Transverse colon (tissue), 4 donors: Measurements from ENCODE around the gene MEGF11. TPM values are rescaled to one million over a fixed set of nuclear protein-coding genes. Genes with fewer than 3 reads are reported as not detected.
"Not testable (repeated sequence)": the region's sequence is repeated elsewhere in the genome, so short reads cannot be mapped to it uniquely, and the experiment has no call there.

ENCODE experiments used
- DNase-seq: peaks from one replicate; pipeline ENCODE4 v3.0.0-alpha.2; 2019
- H3K27ac ChIP-seq, 4 donors: fragments of 200-600 bp; sonication (generic); 2 replicates each; pipeline ENCODE4 v1.5.1; 2016 to 2018; ENCODE audit warnings: inconsistent platforms in 4 of 4
- H3K27me3 ChIP-seq: fragments of 200-600 bp; sonication (generic); 2 replicates; pipeline ENCODE4 v1.5.1; 2017; ENCODE audit warnings: inconsistent platforms
- H3K36me3 ChIP-seq, 4 donors: fragments of 200-600 bp; sonication (generic); 2 replicates each; pipeline ENCODE4 v1.5.1; 2017 to 2019; ENCODE audit warnings: inconsistent platforms in 4 of 4
- H3K4me1 ChIP-seq, 4 donors: fragments of 200-600 bp; sonication (generic); 2 replicates each; pipeline ENCODE4 v1.5.1; 2017 to 2020; ENCODE audit warnings: inconsistent platforms in 4 of 4
- H3K4me3 ChIP-seq, 4 donors: fragments of 200-600 bp; sonication (generic); 1 replicate in 1 of 4; 2 replicates in 3 of 4; pipeline versions ENCODE4 v1.5.1 to v1.6.1; 2017 to 2019; ENCODE audit warnings: inconsistent platforms in 4 of 4
- H3K9me3 ChIP-seq, 2 donors: fragments of 200-600 bp; sonication (generic); 2 replicates each; pipeline ENCODE4 v1.5.1; 2017 to 2019; ENCODE audit warnings: inconsistent platforms in 2 of 2
- EP300 ChIP-seq: sonication (generic); formaldehyde crosslinking; IDR thresholded peaks from one replicate; pipeline ENCODE4 v1.6.1; 2017; ENCODE audit warnings: antibody characterized with exemption, low read depth
- POLR2A ChIP-seq: fragments of 450-650 bp; IDR thresholded peaks from one replicate; pipeline ENCODE4 v1.6.1; 2016; ENCODE audit warnings: antibody characterized with exemption, mild to moderate bottlenecking, moderate library complexity
- POLR2AphosphoS5 ChIP-seq, 3 donors: sonication (generic); formaldehyde crosslinking; IDR thresholded peaks; one replicate each; pipeline ENCODE4 v1.6.1; 2016; ENCODE audit warnings: antibody characterized with exemption in 3 of 3
- WGBS, 2 donors: methylation state at CpG; one replicate each; pipeline ENCODE4 v1.1.5; 2018; ENCODE audit warnings: low coverage in 1 of 2; 5-methylcytosine and 5-hydroxymethylcytosine counted together
- in situ Hi-C, 4 donors: fragments of 200-750 bp; cut with MboI; loops; one replicate each; pipeline versions ENCODE4 v1.15.0 to v1.15.1; 2017; ENCODE audit warnings: low sequenced_read_pairs in 3 of 4, low pct_ligation_motif_present in 1 of 4, low pct_unique_long_range_greater_than_20kb in 1 of 4
- intact Hi-C: fragments of 100-400 bp; cut with DNase I; formaldehyde crosslinking; loops from one replicate; pipeline ENCODE4 v1.15.1; 2023; ENCODE audit warnings: low total_unique reads
- total RNA-seq, 4 donors: library from RNA; depleted of rRNA; stranded (reverse); fragments of >200 nt; gene quantifications; one replicate each; pipeline ENCODE4 v1.1.0, GENCODE V29; 2016
- TF ChIP-seq, protein P1 (sequence below), 5 experiments: fragments of 200-600 bp in 3 of 5; fragments of 450-650 bp in 2 of 5; sonication (generic) in 3 of 5; IDR thresholded peaks; 1 replicate in 2 of 5; 2 replicates in 3 of 5; pipeline ENCODE4 v1.5.1; 2016 to 2017; ENCODE audit warnings: antibody characterized with exemption in 5 of 5, inconsistent platforms in 3 of 5, mild to moderate bottlenecking in 2 of 5, moderate library complexity in 1 of 5

Gene MEGF11
- total RNA-seq, 4 donors from 2014 or later, result 0.16 TPM; not detected in 3

DNA sequence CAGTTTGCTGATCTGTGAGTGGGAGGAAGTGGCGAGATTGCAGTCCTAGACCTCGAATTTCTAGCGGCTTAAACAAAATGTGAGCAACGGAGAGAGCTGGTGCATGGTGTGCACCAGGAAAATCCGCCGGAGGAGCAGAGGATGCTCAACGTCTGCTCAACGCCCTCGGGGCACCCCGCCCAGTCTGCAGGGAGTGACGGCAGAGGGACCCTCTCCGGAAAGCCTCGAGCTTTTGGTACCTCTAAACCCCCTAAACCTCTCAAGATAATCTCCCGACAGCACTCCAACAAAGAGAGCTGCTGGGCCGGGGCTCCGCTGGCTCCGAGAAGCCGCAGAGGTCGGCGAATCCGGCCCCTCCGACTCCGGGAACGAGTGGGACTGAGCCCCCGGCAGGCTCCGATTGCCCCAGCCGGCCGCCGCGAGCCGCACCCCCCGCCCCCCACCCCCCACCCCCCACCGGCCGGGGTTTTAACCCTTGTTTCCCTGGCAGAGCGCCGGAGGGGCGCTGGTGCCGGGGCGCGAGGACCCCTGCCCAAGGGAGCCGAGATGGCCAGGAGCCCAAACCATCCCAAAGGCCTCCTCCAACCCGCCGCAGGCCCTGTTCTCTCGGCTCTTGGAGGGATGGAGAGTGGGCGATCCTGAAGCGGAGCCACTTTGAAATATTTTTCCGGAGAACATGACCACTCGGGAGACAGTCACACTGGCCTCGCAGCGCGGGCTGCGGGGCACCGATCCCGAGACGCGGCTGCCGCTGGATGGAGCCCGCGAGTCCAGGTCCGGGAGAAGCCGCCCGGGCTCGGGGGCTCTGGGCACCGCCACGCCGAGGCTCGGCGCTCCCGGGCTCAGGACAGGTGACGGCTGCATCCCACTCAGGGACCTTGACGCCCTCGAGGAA, 1.5 kb downstream of the MEGF11 start:
- DNase-seq, result peak; percentile 46
- no peak overlapping the region for H3K27ac ChIP-seq
- in situ Hi-C loops, result no loop called here
- H3K4me1 ChIP-seq, result peaks cover 5 to 34% (median 30%) of the 10 kb centered on the region in 4 donors
- 4% methylated on average over 54 of the region's 72 CpGs; no CpG with 5 or more reads in 1 of the 2 donors for WGBS, 2 donors
- peak overlapping the region; percentile 7 to 62 (median 38) for H3K4me3 ChIP-seq
- peaks cover 88% of the 10 kb centered on the region for H3K27me3 ChIP-seq
- intact Hi-C loops, result no loop called here
- no peaks in the 10 kb centered on the region for H3K9me3 ChIP-seq
- TF ChIP-seq POLR2AphosphoS5 (IDR thresholded peaks at IDR 0.05) (no peak), POLR2A (no peak), EP300 (no peak)
- TF ChIP-seq, protein P1, sequence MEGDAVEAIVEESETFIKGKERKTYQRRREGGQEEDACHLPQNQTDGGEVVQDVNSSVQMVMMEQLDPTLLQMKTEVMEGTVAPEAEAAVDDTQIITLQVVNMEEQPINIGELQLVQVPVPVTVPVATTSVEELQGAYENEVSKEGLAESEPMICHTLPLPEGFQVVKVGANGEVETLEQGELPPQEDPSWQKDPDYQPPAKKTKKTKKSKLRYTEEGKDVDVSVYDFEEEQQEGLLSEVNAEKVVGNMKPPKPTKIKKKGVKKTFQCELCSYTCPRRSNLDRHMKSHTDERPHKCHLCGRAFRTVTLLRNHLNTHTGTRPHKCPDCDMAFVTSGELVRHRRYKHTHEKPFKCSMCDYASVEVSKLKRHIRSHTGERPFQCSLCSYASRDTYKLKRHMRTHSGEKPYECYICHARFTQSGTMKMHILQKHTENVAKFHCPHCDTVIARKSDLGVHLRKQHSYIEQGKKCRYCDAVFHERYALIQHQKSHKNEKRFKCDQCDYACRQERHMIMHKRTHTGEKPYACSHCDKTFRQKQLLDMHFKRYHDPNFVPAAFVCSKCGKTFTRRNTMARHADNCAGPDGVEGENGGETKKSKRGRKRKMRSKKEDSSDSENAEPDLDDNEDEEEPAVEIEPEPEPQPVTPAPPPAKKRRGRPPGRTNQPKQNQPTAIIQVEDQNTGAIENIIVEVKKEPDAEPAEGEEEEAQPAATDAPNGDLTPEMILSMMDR (IDR thresholded peaks at IDR 0.05), result peak; percentile 49 to 71 (median 62)
- H3K36me3 ChIP-seq, result no peaks in the 10 kb centered on the region

DNA sequence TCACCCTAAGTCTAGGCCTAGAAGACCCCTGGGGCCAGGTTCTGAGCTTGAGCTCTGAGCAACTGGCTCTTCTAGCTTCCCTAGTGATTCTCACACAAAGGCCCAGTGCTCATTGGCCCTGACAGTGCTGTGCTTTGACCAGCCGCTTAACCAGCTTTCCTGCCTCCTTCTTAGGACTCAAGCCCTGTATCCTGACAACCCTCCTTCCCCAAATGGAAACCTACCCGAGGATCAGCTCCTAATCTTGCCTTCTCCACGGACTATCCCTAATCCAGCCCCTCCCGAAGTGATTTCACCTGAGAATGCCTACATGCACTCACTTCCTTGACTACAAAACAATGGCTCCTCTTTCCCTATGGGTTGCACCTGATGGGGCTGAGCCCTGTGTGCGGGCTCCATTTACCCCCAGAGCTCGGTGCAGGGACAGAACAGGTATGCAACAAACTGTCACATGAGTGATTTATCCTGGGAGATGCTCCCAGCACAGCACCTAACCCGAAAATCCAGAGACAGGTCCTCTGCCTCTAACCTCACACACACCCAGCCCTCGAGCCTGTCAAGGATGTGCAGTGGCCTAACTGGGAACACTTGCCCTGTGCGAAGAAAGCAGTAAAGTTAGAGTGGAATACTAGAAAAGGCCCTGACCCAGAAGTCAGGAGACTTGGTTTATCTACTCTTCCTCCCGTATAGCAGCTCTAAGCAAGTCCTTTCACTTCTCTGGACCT, 2.3 kb downstream of the MEGF11 start:
- no peak overlapping the region for H3K27ac ChIP-seq
- in situ Hi-C loops, result no loop called here
- no peaks in the 10 kb centered on the region for H3K36me3 ChIP-seq
- H3K4me1 ChIP-seq, result peaks cover 5 to 34% (median 30%) of the 10 kb centered on the region in 4 donors
- no peaks in the 10 kb centered on the region for H3K9me3 ChIP-seq
- TF ChIP-seq EP300 (no peak), POLR2A (no peak), POLR2AphosphoS5 (IDR thresholded peaks at IDR 0.05) (no peak)
- TF ChIP-seq, protein P1 (IDR thresholded peaks at IDR 0.05), result no peak
- peaks cover 86% of the 10 kb centered on the region for H3K27me3 ChIP-seq
- intact Hi-C loops, result no loop called here
- H3K4me3 ChIP-seq, result no peak overlapping the region
- 53% methylated on average over 10 of the region's 10 CpGs; no CpG with 5 or more reads in 1 of the 2 donors for WGBS, 2 donors
- DNase-seq, result no peak

DNA sequence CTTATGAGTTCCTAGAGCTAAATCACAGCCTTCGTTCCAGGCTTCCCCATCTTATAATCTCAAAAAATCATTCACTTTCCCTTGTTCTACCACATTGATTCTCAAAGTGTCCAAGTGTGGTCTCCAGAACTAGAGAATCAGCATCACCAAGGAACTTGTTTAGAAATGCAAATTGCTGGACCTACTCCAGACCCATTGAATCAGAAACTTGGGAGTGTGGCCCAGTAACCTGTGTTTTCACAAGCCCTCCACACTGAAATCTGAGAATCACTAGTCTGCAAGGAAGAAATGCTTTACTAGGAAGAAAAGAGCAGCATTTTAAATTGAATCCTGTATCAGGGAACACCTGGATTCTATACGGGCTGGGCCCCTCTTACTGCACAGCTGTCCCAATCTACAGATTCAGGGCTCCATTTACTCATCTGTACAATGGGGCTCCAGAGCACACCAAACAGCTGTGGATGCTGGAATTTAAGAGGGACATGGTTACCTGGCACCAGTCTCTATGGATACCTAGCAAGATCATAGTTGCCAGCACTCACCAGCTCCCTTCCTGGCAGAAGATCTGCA, 3.9 kb downstream of the MEGF11 start:
- H3K27me3 ChIP-seq, result peaks cover 77% of the 10 kb centered on the region
- H3K27ac ChIP-seq, result no peak overlapping the region
- no peak for TF ChIP-seq EP300
- no peak for TF ChIP-seq POLR2AphosphoS5 (IDR thresholded peaks at IDR 0.05)
- TF ChIP-seq, protein P1 (IDR thresholded peaks at IDR 0.05), result no peak
- TF ChIP-seq POLR2A, result no peak
- no peak overlapping the region for H3K4me3 ChIP-seq
- WGBS, 2 donors, result 70 to 80% methylated on average over 2 of the region's 2 CpGs
- no peaks in the 10 kb centered on the region for H3K36me3 ChIP-seq
- no peak for DNase-seq
- intact Hi-C loops, result no loop called here
- no peaks in the 10 kb centered on the region for H3K9me3 ChIP-seq
- H3K4me1 ChIP-seq, result peaks cover 5 to 33% (median 30%) of the 10 kb centered on the region in 4 donors
- in situ Hi-C loops, result no loop called here

DNA sequence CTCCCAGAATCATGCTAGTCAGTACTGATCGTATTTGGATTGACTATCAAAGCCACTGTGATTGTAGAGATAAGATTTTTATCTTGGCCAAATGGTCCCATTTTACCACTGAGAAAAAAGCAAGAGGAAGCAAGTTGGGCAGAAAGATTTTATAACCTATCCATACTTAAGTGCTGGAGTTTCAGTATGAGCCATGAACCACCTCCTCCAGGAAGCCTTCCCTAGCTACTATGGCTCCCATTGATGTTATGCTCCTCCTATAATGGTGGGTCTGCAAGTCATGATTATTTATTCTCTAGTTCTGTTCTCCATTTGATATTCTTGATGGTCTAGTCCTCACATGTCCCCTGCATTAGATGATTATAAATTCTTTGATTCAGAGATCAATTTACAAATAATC, 6.6 kb downstream of the MEGF11 start:
- DNase-seq, result no peak
- H3K27me3 ChIP-seq, result peaks cover 50% of the 10 kb centered on the region
- intact Hi-C loops, result no loop called here

DNA sequence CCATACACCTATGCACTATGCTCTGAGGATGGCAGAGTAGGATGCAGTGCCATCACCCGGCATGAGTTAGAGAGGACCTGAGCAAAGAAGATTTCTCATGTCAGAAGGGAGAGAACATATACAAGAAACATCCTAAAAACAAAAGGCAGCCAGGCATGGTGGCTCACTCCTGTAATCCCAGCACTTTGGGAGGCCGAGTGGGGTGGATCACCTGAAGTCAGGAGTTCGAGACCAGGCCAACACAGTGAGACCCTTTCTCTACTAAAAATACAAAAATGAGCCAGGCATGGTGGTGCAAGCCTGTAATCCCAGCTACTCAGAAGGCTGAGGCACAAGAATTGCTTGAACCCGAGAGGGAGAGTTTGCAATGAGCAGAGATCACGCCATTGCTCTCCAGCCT, 7.7 kb downstream of the MEGF11 start:
- H3K27me3 ChIP-seq, result peaks cover 39% of the 10 kb centered on the region
- intact Hi-C loops, H3K36me3 ChIP-seq, DNase-seq, H3K9me3 ChIP-seq, H3K4me3 ChIP-seq, H3K27ac ChIP-seq, in situ Hi-C loops, H3K4me1 ChIP-seq: not testable (repeated sequence)
- 80 to 83% methylated on average over 5 of the region's 5 CpGs for WGBS, 2 donors

More for the DNA sequence above, 6.6 kb downstream of the MEGF11 start:
- peaks cover 0 to 6% (median 4%) of the 10 kb centered on the region in 4 donors for H3K4me1 ChIP-seq
- in situ Hi-C loops, result no loop called here
- TF ChIP-seq, protein P1 (IDR thresholded peaks at IDR 0.05), result no peak
- TF ChIP-seq POLR2A, result no peak
- H3K27ac ChIP-seq, result no peak overlapping the region
- WGBS, 2 donors, result 90% methylated on average over 1 of the region's 1 CpG; no CpG with 5 or more reads in 1 of the 2 donors
- H3K36me3 ChIP-seq, result no peaks in the 10 kb centered on the region
- H3K4me3 ChIP-seq, result no peak overlapping the region
- no peaks in the 10 kb centered on the region for H3K9me3 ChIP-seq
